Posterior cingulate gyrus (tissue), 11 donors: ENCODE measurements around the gene PNMA8A.
"Not testable (repeated sequence)": the region's sequence is repeated elsewhere in the genome, so short reads cannot be mapped to it uniquely, and the experiment has no call there.

Source experiments
- DNase-seq, 10 donors: peaks; one replicate each; pipeline versions ENCODE4 v3.0.0 to v3.0.0-alpha.2; 2020 to 2021; ENCODE audit warnings: mixed read lengths in 3 of 10
- intact Hi-C: fragments of 100-400 bp; cut with DNase I; formaldehyde crosslinking; loops from one replicate; pipeline ENCODE4 v1.15.1; 2023

The PNMA8A gene

GRCh38 chr19:46471116-46471733, at the start of gene PNMA8A:
Gene PNMA8A (minus strand): TSS chr19:46471563. CDS start chr19:46471035, 528 bp downstream.
- intact Hi-C loops = loop anchor here (5.0 kb wide), 1 partner anchor 44 kb away; the partner anchor contains the start of gene PNMA8C
- peak; percentile 66 to 97 (median 84) for DNase-seq

- no peak for DNase-seq
- intact Hi-C loops = no loop called here
These were observed 49.3 kb upstream of the PNMA8A start for GRCh38 chr19:46520616-46521015.

- peak in 1 of 10 donors; percentile 8 for DNase-seq
- intact Hi-C loops = no loop called here
These were observed 46.1 kb upstream of the PNMA8A start for GRCh38 chr19:46517471-46517870.

GRCh38 chr19:46515879-46516350, 44.6 kb upstream of the PNMA8A start:
- intact Hi-C loops = no loop called here
- DNase-seq = peak in 1 of 10 donors; percentile 33

GRCh38 chr19:46515290-46515609, 43.9 kb upstream of the PNMA8A start:
- no peak for DNase-seq
- intact Hi-C loops = no loop called here

- intact Hi-C loops = no loop called here
- peak in 1 of 10 donors; percentile 29 for DNase-seq
These were observed 43.4 kb upstream of the PNMA8A start for GRCh38 chr19:46514589-46515289.

GRCh38 chr19:46513461-46514236, 42.3 kb upstream of the PNMA8A start:
- intact Hi-C loops = loop anchor here (1.0 to 2.0 kb wide), 2 partner anchors 23 to 233 kb away; no protein-coding TSS in a partner anchor
- DNase-seq = peak; percentile 72 to 98 (median 88)

- intact Hi-C loops = no loop called here
- peak in 1 of 10 donors; percentile 1 for DNase-seq
These were observed 39.9 kb upstream of the PNMA8A start for GRCh38 chr19:46511237-46511636.

- DNase-seq = no peak
- intact Hi-C loops = no loop called here
These were observed 36.8 kb upstream of the PNMA8A start for GRCh38 chr19:46508206-46508605.

GRCh38 chr19:46503848-46504453, 32.6 kb upstream of the PNMA8A start:
- intact Hi-C loops = no loop called here
- no peak for DNase-seq

- intact Hi-C loops = no loop called here
These were observed 31.5 kb upstream of the PNMA8A start for GRCh38 chr19:46502891-46503290.

GRCh38 chr19:46499692-46500091, 28.3 kb upstream of the PNMA8A start:
- intact Hi-C loops = no loop called here
- DNase-seq = no peak

More at GRCh38 chr19:46502891-46503290, 31.5 kb upstream of the PNMA8A start:
- no peak for DNase-seq

GRCh38 chr19:46497773-46498172, 26.4 kb upstream of the PNMA8A start:
- intact Hi-C loops = no loop called here
- no peak for DNase-seq

- intact Hi-C loops, DNase-seq: not testable (repeated sequence)
These were observed 25.5 kb upstream of the PNMA8A start for GRCh38 chr19:46496886-46497285.

GRCh38 chr19:46496304-46496703, 24.9 kb upstream of the PNMA8A start:
- intact Hi-C loops = no loop called here
- no peak for DNase-seq

GRCh38 chr19:46495786-46496099, 24.4 kb upstream of the PNMA8A start, which contains the start of gene PNMA8B:
Gene PNMA8B (minus strand): TSS chr19:46495867. CDS start chr19:46495465, 402 bp downstream.
- DNase-seq = peak; percentile 82 to 98 (median 90)
- intact Hi-C loops = no loop called here

- intact Hi-C loops = no loop called here
- peak in 1 of 10 donors; percentile 86 for DNase-seq
These were observed 23.8 kb upstream of the PNMA8A start for GRCh38 chr19:46494941-46495785.

- intact Hi-C loops = no loop called here
- no peak for DNase-seq
These were observed 23.0 kb upstream of the PNMA8A start for GRCh38 chr19:46494146-46494940.
